ENCODE results near the gene STUM. TPM values are rescaled to one million over a fixed set of nuclear protein-coding genes. Genes with fewer than 3 reads are reported as not detected.

STUM gene
- total RNA-seq, 1 donor from 2014 or later: 0.20 TPM

- no peak for DNase-seq (ENCODE audit: low read depth in 2 of 2)
Observed at GRCh38 chr1:226624526-226624925, 76.0 kb downstream of the STUM start.

- DNase-seq (ENCODE audit: low read depth in 2 of 2): no peak
Observed at GRCh38 chr1:226625326-226625725, 76.8 kb downstream of the STUM start.

GRCh38 chr1:226625832-226626576 is 77.4 kb downstream of the STUM start:
- no peak for DNase-seq (ENCODE audit: low read depth in 2 of 2)

- peak; percentile 73 to 79 for DNase-seq (ENCODE audit: low read depth in 2 of 2)
Observed at GRCh38 chr1:226626577-226626956, 78.0 kb downstream of the STUM start.

GRCh38 chr1:226627050-226627755 is 78.6 kb downstream of the STUM start:
- no peak for DNase-seq (ENCODE audit: low read depth in 2 of 2)

GRCh38 chr1:226627924-226628611 is 79.5 kb downstream of the STUM start:
- no peak for DNase-seq (ENCODE audit: low read depth in 2 of 2)

GRCh38 chr1:226628612-226629155 is 80.1 kb downstream of the STUM start:
- no peak for DNase-seq (ENCODE audit: low read depth in 2 of 2)

GRCh38 chr1:226629210-226629895 is 80.8 kb downstream of the STUM start:
- DNase-seq (ENCODE audit: low read depth in 2 of 2): no peak

GRCh38 chr1:226629896-226630550 is 81.5 kb downstream of the STUM start:
- DNase-seq (ENCODE audit: low read depth in 2 of 2): no peak

GRCh38 chr1:226630592-226630991 is 82.0 kb downstream of the STUM start:
- DNase-seq (ENCODE audit: low read depth in 2 of 2): no peak

GRCh38 chr1:226631229-226632000 is 82.9 kb downstream of the STUM start:
- no peak for DNase-seq (ENCODE audit: low read depth in 2 of 2)

- no peak for DNase-seq (ENCODE audit: low read depth in 2 of 2)
Observed at GRCh38 chr1:226632169-226632879, 83.8 kb downstream of the STUM start.

GRCh38 chr1:226632922-226633351 is 84.4 kb downstream of the STUM start:
- DNase-seq (ENCODE audit: low read depth in 2 of 2): no peak

GRCh38 chr1:226633541-226634165 is 85.1 kb downstream of the STUM start:
- DNase-seq (ENCODE audit: low read depth in 2 of 2): no peak

GRCh38 chr1:226634166-226634588 is 85.6 kb downstream of the STUM start:
- peak; percentile 72 to 87 for DNase-seq (ENCODE audit: low read depth in 2 of 2)

- no peak for DNase-seq (ENCODE audit: low read depth in 2 of 2)
Observed at GRCh38 chr1:226634611-226635246, 86.2 kb downstream of the STUM start.

- no peak for DNase-seq (ENCODE audit: low read depth in 2 of 2)
Observed at GRCh38 chr1:226635456-226635941, 86.9 kb downstream of the STUM start.

- DNase-seq (ENCODE audit: low read depth in 2 of 2): no peak
Observed at GRCh38 chr1:226636847-226637096, 88.2 kb downstream of the STUM start.
